ENCODE measurements around the gene LRRC25. TPM values are rescaled to one million over a fixed set of nuclear protein-coding genes. Genes with fewer than 3 reads are reported as not detected.

LRRC25 gene
- total RNA-seq, 1 donor from 2014 or later: 0.47 TPM

- H3K4me1 Mint-ChIP-seq: peaks cover 59% of the 10 kb centered on the region
- peaks cover 11% of the 10 kb centered on the region for H3K36me3 Mint-ChIP-seq (ENCODE audit: low read depth)
- ChIA-PET CTCF (interaction anchor here (0.8 to 4.6 kb wide), 8 partner anchors 10 to 110 kb away, joined by 3 to 67 read pairs (median 10); partner anchors contain the start of genes JUND and SSBP4), POLR2A (interaction anchor here (0.6 to 2.4 kb wide), 4 partner anchors 11 to 216 kb away, joined by 3 to 12 read pairs (median 8); partner anchors contain the start of genes LSM4 and SSBP4)
- H3K9me3 Mint-ChIP-seq: no peaks in the 10 kb centered on the region
- TF ChIP-seq CTCF (IDR thresholded peaks at IDR 0.05): no peak
- DNase-seq (no peak), ATAC-seq (ENCODE audit: low read depth) (no peak)
- no peak overlapping the region for H3K27ac Mint-ChIP-seq
- intact Hi-C loops (cut with micrococcal nuclease): loop anchor here (2.0 to 5.0 kb wide), 2 partner anchors 17 to 37 kb away; no protein-coding TSS in a partner anchor
- peaks cover 1% of the 10 kb centered on the region for H3K27me3 Mint-ChIP-seq
- H3K4me3 Mint-ChIP-seq: no peak overlapping the region
Observed at GRCh38 chr19:18389726-18390064, 7.7 kb downstream of the LRRC25 start.

GRCh38 chr19:18388960-18389725 lies 8.3 kb downstream of the LRRC25 start:
- no peaks in the 10 kb centered on the region for H3K9me3 Mint-ChIP-seq
- DNase-seq (no peak), ATAC-seq (ENCODE audit: low read depth) (no peak)
- H3K27ac Mint-ChIP-seq: no peak overlapping the region
- intact Hi-C loops (cut with micrococcal nuclease): loop anchor here (1.0 to 5.0 kb wide), 5 partner anchors 8 to 37 kb away; partner anchors contain the start of gene LRRC25
- H3K27me3 Mint-ChIP-seq: peaks cover 5% of the 10 kb centered on the region
- TF ChIP-seq CTCF (IDR thresholded peaks at IDR 0.05): no peak
- H3K4me3 Mint-ChIP-seq: peak overlapping the region; percentile 7
- peaks cover 11% of the 10 kb centered on the region for H3K36me3 Mint-ChIP-seq (ENCODE audit: low read depth)
- ChIA-PET POLR2A (interaction anchor here (0.6 to 2.4 kb wide), 14 partner anchors 8 to 985 kb away, joined by 3 to 24 read pairs (median 4); partner anchors contain the start of genes JUND, LRRC25, LSM4 and SSBP4), CTCF (interaction anchor here (0.8 to 4.6 kb wide), 17 partner anchors 7 to 218 kb away, joined by 3 to 67 read pairs (median 6); partner anchors contain the start of genes JUND, LRRC25 and SSBP4)
- peaks cover 53% of the 10 kb centered on the region for H3K4me1 Mint-ChIP-seq

GRCh38 chr19:18388100-18388959 lies 9.1 kb downstream of the LRRC25 start:
- peak; percentile 92 for TF ChIP-seq CTCF (IDR thresholded peaks at IDR 0.05)
- peaks cover 45% of the 10 kb centered on the region for H3K4me1 Mint-ChIP-seq
- intact Hi-C loops (cut with micrococcal nuclease): loop anchor here (1.0 to 5.0 kb wide), 5 partner anchors 9 to 36 kb away; partner anchors contain the start of gene LRRC25
- POLR2A ChIA-PET: interaction anchor here (0.6 to 2.4 kb wide), 14 partner anchors 8 to 297 kb away, joined by 3 to 24 read pairs (median 4); partner anchors contain the start of genes JUND, LRRC25, LSM4 and SSBP4
- H3K4me3 Mint-ChIP-seq: peak overlapping the region; percentile 76
- CTCF ChIA-PET: interaction anchor here (0.7 to 4.6 kb wide), 19 partner anchors 8 to 218 kb away, joined by 3 to 67 read pairs (median 6); partner anchors contain the start of genes JUND, LRRC25, RAB3A and SSBP4
- peaks cover 6% of the 10 kb centered on the region for H3K27me3 Mint-ChIP-seq
- no peak overlapping the region for H3K27ac Mint-ChIP-seq
- ATAC-seq (ENCODE audit: low read depth): peak; percentile 82
- H3K36me3 Mint-ChIP-seq (ENCODE audit: low read depth): peaks cover 11% of the 10 kb centered on the region
- DNase-seq: peak; percentile 87
- no peaks in the 10 kb centered on the region for H3K9me3 Mint-ChIP-seq

- peaks cover 14% of the 10 kb centered on the region for H3K27me3 Mint-ChIP-seq
- no peak overlapping the region for H3K4me3 Mint-ChIP-seq
- ATAC-seq (ENCODE audit: low read depth): no peak
Observed at GRCh38 chr19:18386543-18387271, 10.7 kb downstream of the LRRC25 start.

More at GRCh38 chr19:18386543-18387271, 10.7 kb downstream of the LRRC25 start:
- POLR2A ChIA-PET: no interaction called here
- peaks cover 29% of the 10 kb centered on the region for H3K4me1 Mint-ChIP-seq
- H3K36me3 Mint-ChIP-seq (ENCODE audit: low read depth): peaks cover 11% of the 10 kb centered on the region
- CTCF ChIA-PET: interaction anchor here (0.6 to 4.6 kb wide), 4 partner anchors 15 to 107 kb away, joined by 3 to 67 read pairs (median 22); partner anchors contain the start of gene JUND
- DNase-seq: no peak
- intact Hi-C loops (cut with micrococcal nuclease): loop anchor here (5.0 kb wide), 1 partner anchor 34 kb away; no protein-coding TSS in a partner anchor
- no peak for TF ChIP-seq CTCF (IDR thresholded peaks at IDR 0.05)
- no peaks in the 10 kb centered on the region for H3K9me3 Mint-ChIP-seq
- H3K27ac Mint-ChIP-seq: no peak overlapping the region
